Pancreas (tissue), 10 donors: ENCODE results near the gene PRORP. TPM values are rescaled to one million over a fixed set of nuclear protein-coding genes. Genes with fewer than 3 reads are reported as not detected.

Experiments
- ATAC-seq, 4 donors: fragments of 200-7000 bp; cut with Tn5 transposase; one replicate each; pipeline versions ENCODE4 v1.8.0 to v1.9.1; 2020; ENCODE audit warnings: mild to moderate bottlenecking in 4 of 4, moderate library complexity in 4 of 4
- DNase-seq, 6 donors: peaks; one replicate each; pipeline ENCODE4 v3.0.0-alpha.2; 2020
- FAIRE-seq: peaks from 2 replicates; lab custom pipeline; 2012; peaks lifted over from hg19 to GRCh38; lab: Jason Lieb, UNC
- H3K27ac ChIP-seq, 4 donors: fragments of 200-600 bp; sonication (generic); 1 replicate in 3 of 4; 2 replicates in 1 of 4; pipeline versions ENCODE4 v1.5.0 to v1.8.0; 2020
- H3K27me3 ChIP-seq, 4 donors: fragments of 200-600 bp; one replicate each; pipeline ENCODE4 v1.8.0; 2021
- H3K36me3 ChIP-seq, 3 donors: fragments of 200-600 bp; sonication (generic) in 1 of 3; one replicate each; pipeline versions ENCODE4 v1.5.0 to v1.8.0; 2020 to 2021
- H3K4me1 ChIP-seq, 3 donors: fragments of 200-600 bp; one replicate each; pipeline ENCODE4 v1.8.0; 2021
- H3K4me3 ChIP-seq, 4 donors: fragments of 200-600 bp; sonication (generic) in 2 of 4; one replicate each; pipeline versions ENCODE4 v1.5.0 to v1.8.0; 2020 to 2021
- H3K9me3 ChIP-seq, 4 donors: fragments of 200-600 bp; one replicate each; pipeline ENCODE4 v1.8.0; 2021
- CTCF ChIP-seq, 4 donors: fragments of 200-600 bp; sonication (generic) in 3 of 4; IDR thresholded peaks; one replicate each; pipeline versions ENCODE4 v1.5.0 to v1.8.0; 2021; ENCODE audit warnings: antibody characterized with exemption in 4 of 4
- WGBS, 2 donors: extraction: QIAGEN DNeasy Blood & Tissue Kit; methylation state at CpG; one replicate each; pipeline ENCODE4 v1.1.7; 2013; 5-methylcytosine and 5-hydroxymethylcytosine counted together
- intact Hi-C, 3 donors: fragments of 100-400 bp; cut with DNase I; formaldehyde crosslinking; loops; one replicate each; pipeline versions ENCODE4 v1.11.1 to v1.14.2; 2022
- polyA plus RNA-seq, 2 donors: library from polyadenylated mRNA; stranded (reverse); fragments of 200-250 nt; gene quantifications; one replicate each; pipeline ENCODE4 v1.2.3, GENCODE V29; 2013
- total RNA-seq, 6 donors: library from RNA; stranded (reverse); fragmentation: NEBNext Ultra II Directional in 4 of 6; extraction: Animal tissue kit (Norgen Biotek cat#: 25700) in 4 of 6; gene quantifications; one replicate each; pipeline versions ENCODE4 v1.2.1 to v1.2.4, GENCODE V29; 2021 to 2023
- donor health status: healthy with polysubstance abuse.
- donor health status: DM: no; HTN: no; CAD: no; lungs with moderate emphysema.
- donor health status: DM: no; HTN: no; CAD: no.
- donor health status: control.
- donor health status: control.
- donor health status: Bipolar disorder and iron deficiency.
- donor health status: DM: yes; HTN: yes; CAD: no.
- donor health status: DM: no; HTN: no; CAD: no.
- donor health status: DM: no; HTN: no; CAD: no.
- donor health status: DM: yes; HTN: yes; CAD: no.

PRORP gene
- total and polyA plus RNA-seq, 8 donors: 3.5 to 14.2 (median 6.4) TPM

- no peak for TF ChIP-seq CTCF (IDR thresholded peaks at IDR 0.05)
- peaks cover 0 to 14% (median 5%) of the 10 kb centered on the region in 3 donors for H3K4me1 ChIP-seq
- intact Hi-C loops: no loop called here
- no peaks in the 10 kb centered on the region for H3K9me3 ChIP-seq
- DNase-seq: no peak
- WGBS, 2 donors: 65 to 83% methylated on average over 2 of the region's 2 CpGs
- H3K27ac ChIP-seq: no peak overlapping the region
- H3K27me3 ChIP-seq: no peaks in the 10 kb centered on the region
- no peak for FAIRE-seq
- H3K36me3 ChIP-seq: no peaks in the 10 kb centered on the region
- ATAC-seq: no peak
- H3K4me3 ChIP-seq: no peak overlapping the region
These were observed 31.7 kb downstream of the PRORP start for GRCh38 chr14:35154016-35154415.

GRCh38 chr14:35155962-35156361 lies 33.6 kb downstream of the PRORP start:
- Histone ChIP-seq H3K27me3 (no peaks in the 10 kb centered on the region), H3K9me3 (no peaks in the 10 kb centered on the region), H3K4me3 (no peak overlapping the region), H3K4me1 (peaks cover 5 to 30% (median 9%) of the 10 kb centered on the region in 3 donors), H3K27ac (peak overlapping the region in 1 of 4 donors; percentile 17), H3K36me3 (no peaks in the 10 kb centered on the region)
- 26 to 41% methylated on average over 1 of the region's 1 CpG for WGBS, 2 donors
- no peak for TF ChIP-seq CTCF (IDR thresholded peaks at IDR 0.05)
- FAIRE-seq (no peak), ATAC-seq (peak in 3 of 4 donors; percentile 48 to 80 (median 49)), DNase-seq (no peak)
- intact Hi-C loops: no loop called here

GRCh38 chr14:35158491-35158890 lies 36.1 kb downstream of the PRORP start:
- H3K27ac ChIP-seq: no peak overlapping the region
- FAIRE-seq (no peak), ATAC-seq (no peak), DNase-seq (no peak)
- WGBS, 2 donors: 92 to 96% methylated on average over 2 of the region's 2 CpGs
- H3K4me1 ChIP-seq: peaks cover 5 to 30% (median 9%) of the 10 kb centered on the region in 3 donors
- no peak for TF ChIP-seq CTCF (IDR thresholded peaks at IDR 0.05)
- intact Hi-C loops: no loop called here
- no peaks in the 10 kb centered on the region for H3K9me3 ChIP-seq
- H3K27me3 ChIP-seq: no peaks in the 10 kb centered on the region
- no peaks in the 10 kb centered on the region for H3K36me3 ChIP-seq
- H3K4me3 ChIP-seq: no peak overlapping the region

GRCh38 chr14:35158951-35159653 lies 36.8 kb downstream of the PRORP start:
- Histone ChIP-seq H3K27ac (peak overlapping the region in 1 of 4 donors; percentile 14), H3K4me1 (peaks cover 5 to 30% (median 9%) of the 10 kb centered on the region in 3 donors), H3K9me3 (no peaks in the 10 kb centered on the region), H3K36me3 (no peaks in the 10 kb centered on the region), H3K27me3 (no peaks in the 10 kb centered on the region), H3K4me3 (no peak overlapping the region)
- FAIRE-seq (no peak), ATAC-seq (peak in 1 of 4 donors; percentile 25), DNase-seq (no peak)
- intact Hi-C loops: no loop called here
- 79 to 80% methylated on average over 8 of the region's 8 CpGs for WGBS, 2 donors
- no peak for TF ChIP-seq CTCF (IDR thresholded peaks at IDR 0.05)
